GM12874 (cell line): ENCODE measurements around the gene TM4SF5.

Experiments used
- CTCF ChIP-seq: IDR thresholded peaks from 2 replicates; pipeline ENCODE4 v1.5.1; 2011; ENCODE audit warnings: low read depth, mild to moderate bottlenecking, control low read depth, low read length, moderate library complexity; ENCODE audit not compliant: insufficient read depth

TM4SF5 gene

GRCh38 chr17:4771519-4772234, at the start of gene TM4SF5:
Gene TM4SF5, plus strand, starts transcription at chr17:4771886. Its CDS starts 37 bp downstream, at chr17:4771923.
- TF ChIP-seq CTCF: no peak

- TF ChIP-seq CTCF: no peak
These were observed 48.9 kb upstream of the TM4SF5 start for GRCh38 chr17:4722678-4723240.

GRCh38 chr17:4724650-4725049, 47.0 kb upstream of the TM4SF5 start:
- TF ChIP-seq CTCF: no peak

GRCh38 chr17:4725646-4726310, 45.9 kb upstream of the TM4SF5 start:
- TF ChIP-seq CTCF: no peak

GRCh38 chr17:4728124-4728523, 43.6 kb upstream of the TM4SF5 start:
- no peak for TF ChIP-seq CTCF

- peak; percentile 58 for TF ChIP-seq CTCF
These were observed 38.6 kb upstream of the TM4SF5 start for GRCh38 chr17:4733073-4733531.

- no peak for TF ChIP-seq CTCF
These were observed 36.7 kb upstream of the TM4SF5 start for GRCh38 chr17:4734857-4735475.
